ENCODE measurements around the gene LRP5. TPM values are rescaled to one million over a fixed set of nuclear protein-coding genes. Genes with fewer than 3 reads are reported as not detected.

LRP5 gene
- total RNA-seq, 1 experiment from 2014 or later: 129 TPM

DNA sequence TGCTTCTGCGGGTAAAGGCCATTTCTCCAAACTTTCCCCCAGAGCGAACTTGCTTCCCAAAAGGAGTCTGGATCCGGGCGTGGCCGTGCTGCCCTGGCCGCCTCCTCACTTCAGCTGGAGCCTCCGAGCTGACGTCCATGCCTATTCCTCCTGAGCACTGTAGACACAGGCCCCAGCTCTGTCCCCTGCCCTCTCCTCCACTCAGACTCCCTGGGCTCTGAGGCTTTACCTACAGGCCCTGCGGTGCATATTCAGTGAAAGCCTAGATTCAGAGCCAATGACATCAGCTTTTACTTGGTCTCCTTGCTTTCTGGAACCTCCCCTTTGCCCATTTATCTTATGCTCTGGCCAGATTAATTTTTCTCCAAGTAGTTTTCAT is 9.7 kb downstream of the LRP5 start:
- no peak for DNase-seq
- H3K4me1 ChIP-seq (replicated peaks; ENCODE audit: insufficient read depth): peaks cover 9% of the 10 kb centered on the region
- TF ChIP-seq, protein P1, sequence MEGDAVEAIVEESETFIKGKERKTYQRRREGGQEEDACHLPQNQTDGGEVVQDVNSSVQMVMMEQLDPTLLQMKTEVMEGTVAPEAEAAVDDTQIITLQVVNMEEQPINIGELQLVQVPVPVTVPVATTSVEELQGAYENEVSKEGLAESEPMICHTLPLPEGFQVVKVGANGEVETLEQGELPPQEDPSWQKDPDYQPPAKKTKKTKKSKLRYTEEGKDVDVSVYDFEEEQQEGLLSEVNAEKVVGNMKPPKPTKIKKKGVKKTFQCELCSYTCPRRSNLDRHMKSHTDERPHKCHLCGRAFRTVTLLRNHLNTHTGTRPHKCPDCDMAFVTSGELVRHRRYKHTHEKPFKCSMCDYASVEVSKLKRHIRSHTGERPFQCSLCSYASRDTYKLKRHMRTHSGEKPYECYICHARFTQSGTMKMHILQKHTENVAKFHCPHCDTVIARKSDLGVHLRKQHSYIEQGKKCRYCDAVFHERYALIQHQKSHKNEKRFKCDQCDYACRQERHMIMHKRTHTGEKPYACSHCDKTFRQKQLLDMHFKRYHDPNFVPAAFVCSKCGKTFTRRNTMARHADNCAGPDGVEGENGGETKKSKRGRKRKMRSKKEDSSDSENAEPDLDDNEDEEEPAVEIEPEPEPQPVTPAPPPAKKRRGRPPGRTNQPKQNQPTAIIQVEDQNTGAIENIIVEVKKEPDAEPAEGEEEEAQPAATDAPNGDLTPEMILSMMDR (conservative IDR thresholded peaks at IDR 0.05): no peak
- no peak for TF ChIP-seq EZH2 (IDR thresholded peaks at IDR 0.05; ENCODE audit: low read depth)
- CTCF ChIA-PET: no interaction called here
- H4K20me1 ChIP-seq (ENCODE audit: insufficient read depth): peaks cover 63% of the 10 kb centered on the region
- no peaks in the 10 kb centered on the region for H3K9me3 ChIP-seq (ENCODE audit: insufficient read depth, low read depth)
- H2AFZ ChIP-seq: no peak overlapping the region
- BruUV-seq (replicated peaks): no TSS peak
- no peak overlapping the region for H3K4me2 ChIP-seq
- H3K27me3 ChIP-seq (ENCODE audit: insufficient read depth, low read depth): no peaks in the 10 kb centered on the region
- H3K9me2 ChIP-seq (ENCODE audit: insufficient read depth): no peaks in the 10 kb centered on the region
- POLR2A ChIA-PET (ENCODE audit: unreplicated experiment): interaction anchor here (0.6 kb wide), 1 partner anchor 270 kb away, joined by 6 read pairs; no protein-coding TSS in a partner anchor
- peaks cover 94% of the 10 kb centered on the region for H3K79me2 ChIP-seq (ENCODE audit: low read depth)
- peaks cover 5% of the 10 kb centered on the region; the same call in 1 of the 2 replicates for H3F3A ChIP-seq (ENCODE audit: insufficient read depth, low read depth)
- intact Hi-C loops (cut with micrococcal nuclease; ENCODE audit: unreplicated experiment): no loop called here
- H3K4me3 ChIP-seq: no peak overlapping the region
- no peaks in the 10 kb centered on the region for H3K36me3 ChIP-seq (ENCODE audit: low read depth)
- H3K27ac ChIP-seq: no peak overlapping the region

DNA sequence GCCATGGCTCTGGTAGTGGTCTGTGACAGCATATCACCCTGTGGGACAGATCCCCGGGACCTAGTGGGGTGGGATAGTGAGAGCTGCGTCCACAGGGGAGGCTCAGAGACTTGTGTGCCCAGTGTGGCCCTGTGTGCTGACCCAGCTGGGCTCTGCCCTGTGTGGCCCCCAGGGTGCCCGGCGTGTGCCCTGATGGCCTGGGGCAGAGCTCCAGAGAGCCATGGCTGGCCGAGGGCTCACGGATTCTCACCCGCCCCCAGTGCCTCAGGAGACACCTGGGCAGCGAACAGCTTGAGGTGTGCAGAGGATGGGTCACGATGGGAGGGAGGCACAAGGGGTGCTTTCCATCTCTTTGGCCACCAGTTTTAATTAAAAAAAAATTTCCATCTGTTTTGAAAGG is 11.8 kb downstream of the LRP5 start:
- no TSS peak for BruUV-seq (replicated peaks)
- intact Hi-C loops (cut with micrococcal nuclease; ENCODE audit: unreplicated experiment): no loop called here
- no peak for DNase-seq
- H2AFZ ChIP-seq: no peak overlapping the region
- POLR2A ChIA-PET (ENCODE audit: unreplicated experiment): no interaction called here
- H4K20me1 ChIP-seq (ENCODE audit: insufficient read depth): peaks cover 63% of the 10 kb centered on the region
- H3K9me2 ChIP-seq (ENCODE audit: insufficient read depth): no peaks in the 10 kb centered on the region
- no peak overlapping the region for H3K27ac ChIP-seq
- H3K4me3 ChIP-seq: no peak overlapping the region
- no peaks in the 10 kb centered on the region for H3K36me3 ChIP-seq (ENCODE audit: low read depth)
- H3K9me3 ChIP-seq (ENCODE audit: insufficient read depth, low read depth): no peaks in the 10 kb centered on the region
- H3K4me2 ChIP-seq: no peak overlapping the region
- H3K27me3 ChIP-seq (ENCODE audit: insufficient read depth, low read depth): no peaks in the 10 kb centered on the region
- H3K79me2 ChIP-seq (ENCODE audit: low read depth): peaks cover 91% of the 10 kb centered on the region
- H3K4me1 ChIP-seq (replicated peaks; ENCODE audit: insufficient read depth): no peaks in the 10 kb centered on the region
- no peak for TF ChIP-seq EZH2 (IDR thresholded peaks at IDR 0.05; ENCODE audit: low read depth)
- TF ChIP-seq, protein P1 (conservative IDR thresholded peaks at IDR 0.05): no peak
- CTCF ChIA-PET: no interaction called here
- H3F3A ChIP-seq (ENCODE audit: insufficient read depth, low read depth): peaks cover 5% of the 10 kb centered on the region; the same call in 1 of the 2 replicates

DNA sequence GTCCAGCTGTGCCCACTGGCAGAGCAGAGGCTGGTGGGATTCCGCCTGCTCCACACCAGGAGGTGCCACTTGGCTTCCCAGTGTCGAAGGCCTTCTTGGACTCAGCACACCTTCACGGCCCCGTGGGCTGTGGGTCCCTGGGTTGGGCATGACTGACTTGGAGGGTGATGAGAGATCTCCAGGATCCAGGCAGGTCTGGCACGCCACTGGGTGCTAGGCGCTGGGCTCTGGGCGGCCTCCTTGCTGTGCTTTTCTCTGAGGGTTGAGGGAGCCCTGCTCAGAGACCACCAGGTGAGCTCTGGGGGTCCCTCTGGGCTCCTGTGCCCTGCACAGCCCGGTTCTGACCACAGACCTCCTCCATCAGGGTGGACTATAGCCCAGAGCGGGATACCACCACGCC is 12.3 kb downstream of the LRP5 start:
- H3K27me3 ChIP-seq (ENCODE audit: insufficient read depth, low read depth): no peaks in the 10 kb centered on the region
- no peak for DNase-seq
- H3K4me1 ChIP-seq (replicated peaks; ENCODE audit: insufficient read depth): no peaks in the 10 kb centered on the region
- no peak overlapping the region for H3K4me2 ChIP-seq
- 0 out of 2 replicates have a peak, but pooled peaks cover 2% of the 10 kb centered on the region for H3K36me3 ChIP-seq (ENCODE audit: low read depth)
- ChIA-PET POLR2A (ENCODE audit: unreplicated experiment) (no interaction called here), CTCF (no interaction called here)
- H4K20me1 ChIP-seq (ENCODE audit: insufficient read depth): peaks cover 65% of the 10 kb centered on the region
- no peaks in the 10 kb centered on the region for H3K9me3 ChIP-seq (ENCODE audit: insufficient read depth, low read depth)
- peaks cover 5% of the 10 kb centered on the region; the same call in 1 of the 2 replicates for H3F3A ChIP-seq (ENCODE audit: insufficient read depth, low read depth)
- BruUV-seq (replicated peaks): no TSS peak
- H3K4me3 ChIP-seq: no peak overlapping the region
- no peak overlapping the region for H3K27ac ChIP-seq
- intact Hi-C loops (cut with micrococcal nuclease; ENCODE audit: unreplicated experiment): no loop called here
- peaks cover 92% of the 10 kb centered on the region for H3K79me2 ChIP-seq (ENCODE audit: low read depth)
- no peaks in the 10 kb centered on the region for H3K9me2 ChIP-seq (ENCODE audit: insufficient read depth)
- no peak for TF ChIP-seq EZH2 (IDR thresholded peaks at IDR 0.05; ENCODE audit: low read depth)
- TF ChIP-seq, protein P1 (conservative IDR thresholded peaks at IDR 0.05): no peak
- H2AFZ ChIP-seq: no peak overlapping the region
